ENCODE data around the gene TNFSF10. TPM values are rescaled to one million over a fixed set of nuclear protein-coding genes. Genes with fewer than 3 reads are reported as not detected.
A peak's percentile ranks its signal among the peaks of the same experiment; 100 is the strongest.
"Not testable (repeated sequence)": the region's sequence is repeated elsewhere in the genome, so short reads cannot be mapped to it uniquely, and the experiment has no call there.

The TNFSF10 gene
- total RNA-seq = 1 to 10 TPM; 9.2 to 9.5 TPM
- polyA plus RNA-seq (2013, experiment 1 of 2) = 68.0 TPM
- 66.0 TPM for polyA plus RNA-seq (2013, experiment 2 of 2)
- total RNA-seq = 25.7 to 227 (median 59.9) reads per million in 172 experiments

DNA sequence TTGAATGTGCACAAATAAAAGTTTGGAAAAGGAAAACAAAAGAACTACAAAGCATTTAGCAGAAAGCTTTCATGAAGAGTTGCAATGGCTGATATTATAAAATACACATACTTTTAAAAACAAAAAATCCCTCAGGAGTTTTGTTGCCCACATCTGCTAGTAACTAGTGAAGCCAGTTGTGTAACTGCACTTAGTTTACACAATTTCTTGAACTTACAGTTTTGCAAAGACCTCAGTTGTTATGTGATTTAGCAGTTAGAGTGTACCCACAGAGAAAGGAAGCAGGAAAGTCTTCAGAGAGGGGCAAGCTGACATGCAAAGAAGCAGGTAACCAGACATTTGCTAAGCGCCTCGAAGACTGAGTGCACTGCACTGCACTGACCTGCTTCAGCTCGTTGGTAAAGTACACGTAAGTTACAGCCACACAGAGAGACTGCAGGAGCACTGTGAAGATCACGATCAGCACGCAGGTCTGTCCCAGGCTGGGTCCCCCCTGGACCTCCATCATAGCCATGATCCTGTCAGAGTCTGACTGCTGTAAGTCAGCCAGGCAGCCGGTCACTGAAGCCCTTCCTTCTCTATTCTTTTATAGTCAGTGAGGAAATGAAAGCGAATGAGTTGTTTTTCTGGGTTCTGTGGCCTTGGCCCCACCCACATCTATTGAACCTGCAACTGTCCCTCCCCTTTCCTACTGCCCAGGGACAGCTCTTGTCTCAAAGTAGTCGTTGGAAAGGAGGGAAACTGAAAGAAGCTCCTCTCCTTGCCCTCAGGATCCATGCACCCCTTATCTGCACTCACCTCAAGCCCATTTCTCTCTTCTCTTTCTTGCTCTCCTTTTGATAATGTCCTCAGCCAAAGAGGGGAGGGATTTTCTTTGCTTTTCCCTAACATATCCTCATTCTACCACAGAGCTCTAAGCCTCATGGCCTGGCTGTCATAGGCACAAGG, at the start of gene TNFSF10:
TNFSF10 (minus strand) TSS at position 560 of the 948 bp plus-strand sequence; CDS start at position 514, 46 bp downstream.
- TF ChIP-seq, protein P1, sequence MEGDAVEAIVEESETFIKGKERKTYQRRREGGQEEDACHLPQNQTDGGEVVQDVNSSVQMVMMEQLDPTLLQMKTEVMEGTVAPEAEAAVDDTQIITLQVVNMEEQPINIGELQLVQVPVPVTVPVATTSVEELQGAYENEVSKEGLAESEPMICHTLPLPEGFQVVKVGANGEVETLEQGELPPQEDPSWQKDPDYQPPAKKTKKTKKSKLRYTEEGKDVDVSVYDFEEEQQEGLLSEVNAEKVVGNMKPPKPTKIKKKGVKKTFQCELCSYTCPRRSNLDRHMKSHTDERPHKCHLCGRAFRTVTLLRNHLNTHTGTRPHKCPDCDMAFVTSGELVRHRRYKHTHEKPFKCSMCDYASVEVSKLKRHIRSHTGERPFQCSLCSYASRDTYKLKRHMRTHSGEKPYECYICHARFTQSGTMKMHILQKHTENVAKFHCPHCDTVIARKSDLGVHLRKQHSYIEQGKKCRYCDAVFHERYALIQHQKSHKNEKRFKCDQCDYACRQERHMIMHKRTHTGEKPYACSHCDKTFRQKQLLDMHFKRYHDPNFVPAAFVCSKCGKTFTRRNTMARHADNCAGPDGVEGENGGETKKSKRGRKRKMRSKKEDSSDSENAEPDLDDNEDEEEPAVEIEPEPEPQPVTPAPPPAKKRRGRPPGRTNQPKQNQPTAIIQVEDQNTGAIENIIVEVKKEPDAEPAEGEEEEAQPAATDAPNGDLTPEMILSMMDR (IDR thresholded peaks at IDR 0.05) = no peak
- Mint-ChIP-seq H3K4me3 (peak within 1 kb of the TSS; percentile 91), H3K4me1 (ENCODE audit: low read depth) (peaks cover 70% of the 10 kb centered on the region), H3K36me3 (ENCODE audit: low read depth) (peaks cover 16% of the 10 kb centered on the region), H3K27ac (peak within 1 kb of the TSS; percentile 93), H3K27me3 (no peaks in the 10 kb centered on the region), H3K9me3 (no peaks in the 10 kb centered on the region)
- ATAC-seq (ENCODE audit: poor library complexity) = peak; percentile 73
- Histone ChIP-seq H3K9me3 (ENCODE audit: control insufficient read depth in 1 of 2, insufficient read depth in 1 of 2, low read length in 2 of 2) (no peaks in the 10 kb centered on the region), H3K36me3 (ENCODE audit: insufficient read depth, low read length) (no peaks in the 10 kb centered on the region), H3K27me3 (ENCODE audit: control insufficient read depth in 1 of 2, insufficient read depth in 2 of 2, low read length in 2 of 2) (no peaks in the 10 kb centered on the region), H3K27ac (ENCODE audit: low read depth in 1 of 2, low read length in 2 of 2) (peak within 1 kb of the TSS; percentile 57 to 65), H3K4me1 (ENCODE audit: insufficient read depth, low read length) (peaks cover 29% of the 10 kb centered on the region), H3K4me3 (ENCODE audit: low read length) (peak within 1 kb of the TSS; percentile 64)
- peak in 13 of 14 experiments; percentile 29 to 89 (median 53) for DNase-seq
- intact Hi-C loops (cut with DNase I, micrococcal nuclease) = no loop called here
- ChIA-PET POLR2A (interaction anchor here (0.6 to 2.7 kb wide), 21 partner anchors 8 to 1268 kb away, joined by 3 to 40 read pairs (median 5); no protein-coding TSS in a partner anchor), CTCF (interaction anchor here (0.6 to 1.9 kb wide), 8 partner anchors 7 to 101 kb away, joined by 3 to 16 read pairs (median 4); no protein-coding TSS in a partner anchor)

DNA sequence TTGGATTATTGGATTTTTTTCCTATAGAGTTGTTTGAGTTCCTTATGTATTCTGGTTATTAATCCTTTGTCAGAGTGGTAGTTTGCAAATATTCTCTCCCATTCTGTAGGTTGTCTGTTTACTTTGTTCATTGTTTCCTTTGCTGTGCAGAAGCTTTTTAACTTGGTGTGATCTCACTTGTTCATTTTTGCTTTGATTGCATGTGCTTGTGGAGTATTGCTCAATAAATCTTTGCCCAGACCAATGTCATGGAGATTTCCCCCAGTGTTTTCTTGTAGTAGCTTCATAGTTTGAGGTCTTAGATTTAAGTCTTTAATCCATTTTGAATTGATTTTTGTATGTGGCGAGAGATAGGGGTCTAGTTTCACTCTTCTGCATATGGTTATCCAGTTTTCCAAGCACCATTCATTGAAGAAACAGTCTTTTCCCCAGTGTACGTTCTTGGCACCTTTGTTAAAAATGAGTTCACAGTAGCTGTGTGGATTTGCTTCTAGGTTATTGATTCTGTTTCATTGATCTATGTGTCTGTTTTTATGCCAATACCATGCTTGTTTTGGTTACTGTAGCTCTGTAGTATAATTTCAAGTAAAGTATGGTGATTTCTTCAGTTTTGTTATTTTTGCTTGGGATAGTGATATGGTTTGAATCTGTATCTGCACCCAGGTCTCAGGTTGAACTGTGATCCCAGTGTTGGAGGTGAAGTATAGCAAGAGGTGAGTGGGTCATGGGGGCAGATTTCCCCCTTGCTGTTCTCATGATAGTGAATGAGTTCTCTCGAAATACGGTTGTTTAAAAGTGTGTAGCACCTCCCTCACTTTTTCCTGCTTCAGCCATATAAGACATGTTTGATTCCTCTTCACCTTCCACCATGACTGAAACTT, 46.1 kb upstream of the TNFSF10 start:
- no peaks in the 10 kb centered on the region for H3K27me3 ChIP-seq (ENCODE audit: control insufficient read depth in 1 of 2, insufficient read depth in 2 of 2, low read length in 2 of 2)
- DNase-seq (no peak), ATAC-seq (ENCODE audit: poor library complexity) (no peak)
- Mint-ChIP-seq H3K4me3 (no peak overlapping the region), H3K9me3 (peaks cover 7% of the 10 kb centered on the region), H3K27me3 (no peaks in the 10 kb centered on the region), H3K27ac (no peak overlapping the region), H3K36me3 (ENCODE audit: low read depth) (no peaks in the 10 kb centered on the region), H3K4me1 (ENCODE audit: low read depth) (peaks cover 14% of the 10 kb centered on the region)
- peaks cover 4 to 9% of the 10 kb centered on the region in 2 experiments for H3K9me3 ChIP-seq (ENCODE audit: control insufficient read depth in 1 of 2, insufficient read depth in 1 of 2, low read length in 2 of 2)
- ChIA-PET POLR2A (no interaction called here), CTCF (interaction anchor here (1.1 kb wide), 1 partner anchor 9 kb away, joined by 3 read pairs; no protein-coding TSS in a partner anchor)
- intact Hi-C loops (cut with DNase I, micrococcal nuclease) = no loop called here
- no peak overlapping the region for H3K4me3 ChIP-seq (ENCODE audit: low read length)
- no peak overlapping the region for H3K27ac ChIP-seq (ENCODE audit: low read depth in 1 of 2, low read length in 2 of 2)
- no peaks in the 10 kb centered on the region for H3K4me1 ChIP-seq (ENCODE audit: insufficient read depth, low read length)
- TF ChIP-seq, protein P1 (IDR thresholded peaks at IDR 0.05) = no peak
- no peaks in the 10 kb centered on the region for H3K36me3 ChIP-seq (ENCODE audit: insufficient read depth, low read length)

DNA sequence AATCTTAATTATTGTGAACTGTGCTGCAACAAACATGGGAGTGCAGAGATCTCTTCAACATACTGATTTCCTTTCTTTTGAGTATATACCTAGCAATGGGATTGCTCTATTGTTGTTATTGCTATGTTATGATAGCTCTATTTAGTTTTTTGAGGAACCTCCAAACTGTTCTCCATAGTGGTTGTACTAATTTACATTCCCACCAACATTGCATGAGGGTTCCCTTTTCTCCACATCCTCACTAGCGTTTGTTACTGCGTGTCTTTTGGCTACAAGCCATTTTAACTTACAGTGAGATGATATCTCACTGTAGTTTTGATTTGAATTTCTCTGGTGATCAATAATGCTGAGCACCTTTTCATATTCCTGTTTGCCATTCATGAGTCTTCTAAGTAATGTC, 45.5 kb upstream of the TNFSF10 start:
- ChIA-PET POLR2A (no interaction called here), CTCF (interaction anchor here (1.1 kb wide), 1 partner anchor 8 kb away, joined by 3 read pairs; no protein-coding TSS in a partner anchor)
- Histone ChIP-seq H3K9me3 (ENCODE audit: control insufficient read depth in 1 of 2, insufficient read depth in 1 of 2, low read length in 2 of 2) (peaks cover 4 to 9% of the 10 kb centered on the region in 2 experiments), H3K27ac (ENCODE audit: low read depth in 1 of 2, low read length in 2 of 2) (no peak overlapping the region), H3K36me3 (ENCODE audit: insufficient read depth, low read length) (no peaks in the 10 kb centered on the region), H3K4me3 (ENCODE audit: low read length) (no peak overlapping the region), H3K4me1 (ENCODE audit: insufficient read depth, low read length) (no peaks in the 10 kb centered on the region), H3K27me3 (ENCODE audit: control insufficient read depth in 1 of 2, insufficient read depth in 2 of 2, low read length in 2 of 2) (no peaks in the 10 kb centered on the region)
- no peak for ATAC-seq (ENCODE audit: poor library complexity)
- H3K27me3 Mint-ChIP-seq = no peaks in the 10 kb centered on the region
- H3K4me1 Mint-ChIP-seq (ENCODE audit: low read depth) = peaks cover 18% of the 10 kb centered on the region
- DNase-seq = no peak
- no peaks in the 10 kb centered on the region for H3K36me3 Mint-ChIP-seq (ENCODE audit: low read depth)
- H3K9me3 Mint-ChIP-seq = peaks cover 7% of the 10 kb centered on the region
- H3K4me3 Mint-ChIP-seq = no peak overlapping the region
- TF ChIP-seq, protein P1 (IDR thresholded peaks at IDR 0.05) = no peak
- H3K27ac Mint-ChIP-seq = no peak overlapping the region
- intact Hi-C loops (cut with DNase I, micrococcal nuclease) = no loop called here

DNA sequence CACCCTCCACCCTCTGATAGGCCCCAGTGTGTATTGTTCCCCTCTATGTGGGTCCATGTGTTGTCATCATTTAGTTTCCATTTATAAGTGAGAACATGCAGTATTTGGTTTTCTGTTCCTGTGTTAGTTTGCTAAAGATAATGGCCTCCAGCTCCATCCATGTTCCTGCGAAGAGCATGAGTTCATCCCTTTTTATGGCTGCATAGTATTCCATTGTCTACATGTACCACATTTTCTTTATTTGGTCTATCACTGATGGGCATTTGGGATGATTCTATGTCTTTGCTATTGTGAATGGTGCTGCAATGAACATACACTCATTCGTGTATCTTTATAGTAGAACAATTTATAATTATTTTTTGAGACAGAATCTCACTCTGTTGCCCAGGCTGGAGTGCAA, 43.6 kb upstream of the TNFSF10 start:
- H3K27ac Mint-ChIP-seq; H3K36me3 ChIP-seq (ENCODE audit: insufficient read depth, low read length); H3K27me3 ChIP-seq (ENCODE audit: control insufficient read depth in 1 of 2, insufficient read depth in 2 of 2, low read length in 2 of 2); H3K4me3 Mint-ChIP-seq; ATAC-seq (ENCODE audit: poor library complexity); H3K27ac ChIP-seq (ENCODE audit: low read depth in 1 of 2, low read length in 2 of 2); H3K9me3 Mint-ChIP-seq; H3K36me3 Mint-ChIP-seq (ENCODE audit: low read depth); H3K27me3 Mint-ChIP-seq; H3K9me3 ChIP-seq (ENCODE audit: control insufficient read depth in 1 of 2, insufficient read depth in 1 of 2, low read length in 2 of 2); H3K4me1 ChIP-seq (ENCODE audit: insufficient read depth, low read length); DNase-seq; intact Hi-C loops (cut with DNase I, micrococcal nuclease); CTCF ChIA-PET; H3K4me3 ChIP-seq (ENCODE audit: low read length): not testable (repeated sequence)
- POLR2A ChIA-PET = interaction anchor here (0.6 kb wide), 1 partner anchor 28 kb away, joined by 4 read pairs; no protein-coding TSS in a partner anchor
- peaks cover 38% of the 10 kb centered on the region for H3K4me1 Mint-ChIP-seq (ENCODE audit: low read depth)
